ENCODE measurements around the gene NLGN1.

Gene NLGN1

GRCh38 chr3:174268586-174268985, 871.0 kb downstream of the NLGN1 start:
- TF ChIP-seq CTCF (conservative IDR thresholded peaks at IDR 0.05): no peak
- no peak overlapping the region for H3K27ac ChIP-seq

GRCh38 chr3:174270841-174271240, 873.3 kb downstream of the NLGN1 start:
- no peak overlapping the region for H3K27ac ChIP-seq
- no peak for TF ChIP-seq CTCF (conservative IDR thresholded peaks at IDR 0.05)

- no peak for TF ChIP-seq CTCF (conservative IDR thresholded peaks at IDR 0.05)
- H3K27ac ChIP-seq: no peak overlapping the region
These were observed 877.8 kb downstream of the NLGN1 start for GRCh38 chr3:174275336-174275735.

GRCh38 chr3:174276826-174277225, 879.3 kb downstream of the NLGN1 start:
- no peak overlapping the region for H3K27ac ChIP-seq
- no peak for TF ChIP-seq CTCF (conservative IDR thresholded peaks at IDR 0.05)

- H3K27ac ChIP-seq: no peak overlapping the region
- no peak for TF ChIP-seq CTCF (conservative IDR thresholded peaks at IDR 0.05)
These were observed 880.5 kb downstream of the NLGN1 start for GRCh38 chr3:174278094-174278493.

GRCh38 chr3:174280186-174280585, 882.6 kb downstream of the NLGN1 start:
- TF ChIP-seq CTCF (conservative IDR thresholded peaks at IDR 0.05): no peak
- H3K27ac ChIP-seq: no peak overlapping the region

GRCh38 chr3:174285242-174285864, 887.8 kb downstream of the NLGN1 start:
- H3K27ac ChIP-seq: no peak overlapping the region
- no peak for TF ChIP-seq CTCF (conservative IDR thresholded peaks at IDR 0.05)
